Lower leg skin (tissue), 4 donors: ENCODE results near the gene GAS1. TPM values are rescaled to one million over a fixed set of nuclear protein-coding genes. Genes with fewer than 3 reads are reported as not detected.

Source experiments
- DNase-seq, 2 donors: peaks; one replicate each; pipeline ENCODE4 v3.0.0-alpha.2; 2019; ENCODE audit warnings: low spot score in 2 of 2
- H3K4me3 ChIP-seq: fragments of 200-600 bp; sonication (generic); 2 replicates; pipeline ENCODE4 v1.5.1; 2017; ENCODE audit warnings: mild to moderate bottlenecking, low read depth; ENCODE audit not compliant: poor library complexity, severe bottlenecking
- POLR2A ChIP-seq, 2 donors: fragments of 450-650 bp; IDR thresholded peaks; one replicate each; pipeline ENCODE4 v1.6.1; 2016 to 2017; ENCODE audit warnings: antibody characterized with exemption in 2 of 2, mild to moderate bottlenecking in 1 of 2, moderate library complexity in 1 of 2
- WGBS, 2 donors: methylation state at CpG; one replicate each; pipeline ENCODE4 v1.1.5; 2018; 5-methylcytosine and 5-hydroxymethylcytosine counted together
- intact Hi-C: fragments of 100-400 bp; cut with DNase I; formaldehyde crosslinking; loops from one replicate; pipeline ENCODE4 v1.15.0; 2023; ENCODE audit warnings: low total_unique reads
- total RNA-seq, 4 donors: library from RNA; depleted of rRNA; stranded (reverse); fragments of >200 nt; gene quantifications; one replicate each; pipeline ENCODE4 v1.1.0, GENCODE V29; 2016
- TF ChIP-seq, protein P1 (sequence below), 3 donors: fragments of 450-650 bp; IDR thresholded peaks; one replicate each; pipeline ENCODE4 v1.5.1; 2016; ENCODE audit warnings: antibody characterized with exemption in 3 of 3, mild to moderate bottlenecking in 3 of 3, moderate library complexity in 2 of 3

The GAS1 gene
- total RNA-seq, 4 donors from 2014 or later: 45.5 to 80.3 (median 61.0) TPM

DNA sequence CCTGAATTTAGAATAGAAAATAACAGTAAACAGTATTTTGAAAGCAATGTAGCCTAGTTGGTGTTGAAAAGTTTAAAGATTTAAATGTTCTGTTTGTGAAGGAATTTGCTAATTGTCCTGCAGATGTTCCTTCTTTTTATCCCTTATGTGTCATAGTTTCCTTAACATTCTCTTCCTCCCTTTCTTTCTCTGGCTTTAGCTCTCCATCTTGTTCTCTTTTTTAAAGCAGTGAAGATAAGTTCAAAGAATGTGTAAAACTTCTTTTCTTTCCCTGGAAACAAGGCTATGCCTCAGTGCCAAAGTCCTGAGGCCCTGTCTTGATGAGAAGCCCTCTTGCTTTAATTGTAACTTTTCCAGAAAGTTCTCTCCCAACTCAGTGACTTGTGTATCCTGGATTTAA lies 24.4 kb upstream of the GAS1 start:
- no peak for DNase-seq
- intact Hi-C loops: no loop called here
- H3K4me3 ChIP-seq: no peak overlapping the region
- TF ChIP-seq POLR2A (IDR thresholded peaks at IDR 0.05): no peak
- TF ChIP-seq, protein P1, sequence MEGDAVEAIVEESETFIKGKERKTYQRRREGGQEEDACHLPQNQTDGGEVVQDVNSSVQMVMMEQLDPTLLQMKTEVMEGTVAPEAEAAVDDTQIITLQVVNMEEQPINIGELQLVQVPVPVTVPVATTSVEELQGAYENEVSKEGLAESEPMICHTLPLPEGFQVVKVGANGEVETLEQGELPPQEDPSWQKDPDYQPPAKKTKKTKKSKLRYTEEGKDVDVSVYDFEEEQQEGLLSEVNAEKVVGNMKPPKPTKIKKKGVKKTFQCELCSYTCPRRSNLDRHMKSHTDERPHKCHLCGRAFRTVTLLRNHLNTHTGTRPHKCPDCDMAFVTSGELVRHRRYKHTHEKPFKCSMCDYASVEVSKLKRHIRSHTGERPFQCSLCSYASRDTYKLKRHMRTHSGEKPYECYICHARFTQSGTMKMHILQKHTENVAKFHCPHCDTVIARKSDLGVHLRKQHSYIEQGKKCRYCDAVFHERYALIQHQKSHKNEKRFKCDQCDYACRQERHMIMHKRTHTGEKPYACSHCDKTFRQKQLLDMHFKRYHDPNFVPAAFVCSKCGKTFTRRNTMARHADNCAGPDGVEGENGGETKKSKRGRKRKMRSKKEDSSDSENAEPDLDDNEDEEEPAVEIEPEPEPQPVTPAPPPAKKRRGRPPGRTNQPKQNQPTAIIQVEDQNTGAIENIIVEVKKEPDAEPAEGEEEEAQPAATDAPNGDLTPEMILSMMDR (IDR thresholded peaks at IDR 0.05): no peak

- TF ChIP-seq, protein P1 (IDR thresholded peaks at IDR 0.05): no peak
- no peak for TF ChIP-seq POLR2A (IDR thresholded peaks at IDR 0.05)
- H3K4me3 ChIP-seq: no peak overlapping the region
- intact Hi-C loops: no loop called here
- WGBS, 2 donors: 45 to 54% methylated on average over 8 of the region's 8 CpGs
- DNase-seq: no peak
Measured at GRCh38 chr9:86968258-86968920, 21.1 kb upstream of the GAS1 start.

DNA sequence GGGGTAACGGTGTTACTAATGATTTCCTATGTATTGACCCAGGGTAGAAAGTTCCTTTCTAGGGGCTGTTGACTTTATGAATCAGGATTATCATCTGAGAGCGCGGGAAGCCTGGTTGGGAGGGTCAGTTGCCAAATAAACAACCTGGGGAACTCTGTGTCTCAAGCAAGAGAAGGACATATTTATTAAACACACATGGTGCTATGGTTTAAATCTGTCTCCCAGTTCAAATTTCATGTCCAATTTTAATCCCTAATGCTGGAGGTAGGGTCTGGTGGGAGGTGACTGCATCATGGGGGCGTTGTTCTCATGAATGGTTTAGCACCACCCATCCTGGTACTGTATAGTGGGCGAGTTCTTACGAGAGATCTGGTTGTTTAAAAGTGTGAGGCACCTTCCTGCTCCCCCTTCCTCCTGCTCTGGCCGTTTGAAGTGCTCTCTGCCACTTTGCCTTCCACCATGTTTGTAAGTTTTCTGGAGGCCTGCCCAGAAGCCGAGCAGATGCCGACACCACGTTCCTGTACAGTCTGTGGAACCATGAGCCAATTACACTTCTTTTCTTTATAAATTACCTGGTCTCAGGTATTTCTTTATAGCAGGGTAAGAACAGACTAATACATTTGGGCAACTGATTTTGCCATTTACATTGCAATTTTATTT lies 19.7 kb upstream of the GAS1 start:
- H3K4me3 ChIP-seq: no peak overlapping the region
- TF ChIP-seq, protein P1 (IDR thresholded peaks at IDR 0.05): no peak
- TF ChIP-seq POLR2A (IDR thresholded peaks at IDR 0.05): no peak
- 68 to 76% methylated on average over 10 of the region's 10 CpGs for WGBS, 2 donors
- DNase-seq: peak in 1 of 2 donors; percentile 43
- intact Hi-C loops: no loop called here

DNA sequence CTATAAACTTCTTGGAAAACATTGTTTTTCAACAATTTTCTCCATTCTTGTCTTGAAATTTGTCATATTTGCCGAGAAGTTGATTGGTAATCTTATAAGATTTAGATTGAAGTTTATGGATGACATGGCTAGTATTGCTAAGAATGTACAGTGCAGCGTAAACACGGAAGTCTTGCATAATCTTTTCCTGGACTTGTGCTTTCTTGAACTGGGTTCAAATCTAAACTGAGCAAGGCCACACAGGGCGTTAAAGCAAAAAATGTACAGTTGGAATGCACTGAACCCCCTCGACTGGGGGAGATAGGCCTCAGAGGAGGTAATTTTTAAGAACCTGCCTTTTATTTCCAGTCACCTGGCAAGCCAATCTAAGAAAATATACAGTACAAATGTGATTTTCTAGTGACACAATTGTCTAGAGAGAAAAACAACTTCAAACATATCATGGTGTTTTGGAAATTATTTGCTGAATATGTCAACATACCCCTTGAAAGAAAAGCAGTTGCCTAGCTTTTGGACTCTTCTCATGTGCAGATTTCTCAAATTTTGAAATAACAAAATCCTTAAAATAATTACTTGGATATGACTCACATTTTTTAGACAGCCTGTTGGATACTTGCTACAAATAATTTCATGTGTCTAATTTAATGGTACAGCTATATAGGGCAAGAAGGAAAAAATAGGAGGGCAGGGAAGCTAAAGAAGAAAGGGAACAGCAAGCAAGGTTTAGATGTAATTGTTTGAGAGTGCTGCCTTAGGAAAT lies 18.5 kb upstream of the GAS1 start:
- no peak for DNase-seq
- 29 to 33% methylated on average over 5 of the region's 5 CpGs for WGBS, 2 donors
- TF ChIP-seq POLR2A (IDR thresholded peaks at IDR 0.05): no peak
- TF ChIP-seq, protein P1 (IDR thresholded peaks at IDR 0.05): no peak
- H3K4me3 ChIP-seq: no peak overlapping the region
- intact Hi-C loops: no loop called here

- TF ChIP-seq, protein P1 (IDR thresholded peaks at IDR 0.05): no peak
- no peak for TF ChIP-seq POLR2A (IDR thresholded peaks at IDR 0.05)
- intact Hi-C loops: no loop called here
- no peak for DNase-seq
- 81 to 83% methylated on average over 9 of the region's 9 CpGs for WGBS, 2 donors
- H3K4me3 ChIP-seq: no peak overlapping the region
Measured at GRCh38 chr9:86962692-86963091, 15.4 kb upstream of the GAS1 start.
